Midbrain (tissue), 1 donor: ENCODE data around the gene SLC18B1.

Experiments used
- DNase-seq: peaks from one replicate; lab custom pipeline; 2025; lab: John Stamatoyannopoulos, UW

Gene SLC18B1

DNA sequence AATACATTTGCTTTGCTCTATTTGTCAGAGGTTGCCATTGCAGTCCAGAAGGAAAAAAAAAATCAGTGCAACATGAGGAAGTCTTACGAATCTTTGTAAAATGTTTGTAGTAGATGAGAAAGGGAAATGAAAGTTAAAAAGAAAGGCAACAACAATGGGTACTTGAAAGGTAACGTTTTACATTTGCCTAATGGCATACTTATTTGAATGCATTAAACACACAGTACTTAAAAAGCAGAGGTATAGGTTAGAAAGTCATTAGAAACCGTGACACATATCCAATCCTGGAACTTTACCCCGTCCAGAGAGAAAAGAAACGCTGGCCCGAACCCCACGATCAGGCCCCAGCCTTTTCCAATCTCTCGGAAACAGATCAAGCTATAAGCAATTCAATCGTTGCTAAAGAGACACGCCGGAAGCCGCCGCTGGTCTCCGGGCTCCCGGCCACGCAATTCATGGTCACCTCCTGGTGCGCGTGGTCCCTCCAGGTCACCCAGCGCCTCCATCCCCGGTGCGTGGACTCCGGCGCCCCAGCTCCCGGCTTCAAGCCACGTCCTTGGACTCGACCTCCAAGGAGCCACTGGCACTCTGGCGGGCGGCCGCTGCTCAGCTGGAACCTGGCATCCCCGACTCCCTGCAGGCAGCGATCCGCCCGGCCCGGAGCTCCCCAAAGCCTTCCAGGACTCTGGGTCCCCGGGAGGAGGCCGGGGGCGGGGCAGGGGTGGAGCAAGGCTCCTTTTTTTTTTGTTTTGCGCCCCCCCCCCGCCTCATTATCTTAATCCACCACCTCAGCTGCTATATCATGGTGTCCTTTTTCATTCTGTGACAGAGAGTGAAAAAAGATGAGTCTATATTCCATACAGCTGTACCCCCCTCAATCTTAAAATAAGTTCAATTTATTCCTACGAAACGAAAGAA lies at the start of gene SLC18B1:
Gene SLC18B1, minus strand, starts transcription at position 687 of the 918 bp plus-strand sequence. Its CDS starts 181 bp downstream, at position 506.
- DNase-seq, result peak; percentile 49

- DNase-seq, result no peak
Measured at GRCh38 chr6:132843316-132844035, 45.0 kb upstream of the SLC18B1 start.

- no peak for DNase-seq
Measured at GRCh38 chr6:132841966-132842365, 43.5 kb upstream of the SLC18B1 start.

GRCh38 chr6:132832891-132833290 lies 34.5 kb upstream of the SLC18B1 start:
- no peak for DNase-seq

GRCh38 chr6:132830334-132830751 lies 31.9 kb upstream of the SLC18B1 start:
- DNase-seq, result peak; percentile 41

GRCh38 chr6:132820629-132821381 lies 22.4 kb upstream of the SLC18B1 start:
- DNase-seq, result no peak

DNA sequence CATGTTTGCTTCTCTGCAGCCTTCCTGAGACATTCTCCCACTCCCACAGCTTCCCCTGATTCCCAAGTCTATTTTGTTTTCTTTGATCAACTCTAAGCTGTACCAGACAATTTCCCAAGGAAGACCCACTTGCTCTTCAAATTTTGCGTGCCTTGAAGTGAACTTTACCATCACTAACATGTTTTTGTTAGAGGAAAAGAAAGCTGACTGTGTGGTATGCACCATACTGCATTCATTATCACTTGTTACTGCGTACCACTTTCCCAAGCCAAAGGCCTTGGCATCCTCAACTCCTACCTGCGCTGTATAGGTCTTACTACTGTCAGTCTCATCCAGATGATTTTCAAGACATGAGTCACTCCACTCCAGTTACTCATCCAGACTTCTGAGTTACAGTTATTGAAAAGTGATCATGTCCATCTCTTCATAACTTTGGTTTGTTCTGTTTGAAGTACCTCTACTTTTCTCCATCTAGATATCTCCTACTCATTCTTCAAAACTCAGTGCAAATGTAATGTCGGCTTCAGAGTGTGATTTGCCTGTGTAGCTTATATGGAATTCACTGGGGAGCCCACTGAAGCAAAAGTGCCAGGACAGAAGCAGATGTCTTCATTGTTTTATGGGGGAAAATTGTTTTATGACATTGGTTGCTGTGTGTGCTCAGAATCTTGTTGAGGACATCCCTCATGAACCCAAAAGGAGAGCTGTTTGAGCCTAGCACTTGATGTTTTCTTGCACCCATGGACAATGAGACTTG lies 21.1 kb upstream of the SLC18B1 start:
- DNase-seq, result no peak

DNA sequence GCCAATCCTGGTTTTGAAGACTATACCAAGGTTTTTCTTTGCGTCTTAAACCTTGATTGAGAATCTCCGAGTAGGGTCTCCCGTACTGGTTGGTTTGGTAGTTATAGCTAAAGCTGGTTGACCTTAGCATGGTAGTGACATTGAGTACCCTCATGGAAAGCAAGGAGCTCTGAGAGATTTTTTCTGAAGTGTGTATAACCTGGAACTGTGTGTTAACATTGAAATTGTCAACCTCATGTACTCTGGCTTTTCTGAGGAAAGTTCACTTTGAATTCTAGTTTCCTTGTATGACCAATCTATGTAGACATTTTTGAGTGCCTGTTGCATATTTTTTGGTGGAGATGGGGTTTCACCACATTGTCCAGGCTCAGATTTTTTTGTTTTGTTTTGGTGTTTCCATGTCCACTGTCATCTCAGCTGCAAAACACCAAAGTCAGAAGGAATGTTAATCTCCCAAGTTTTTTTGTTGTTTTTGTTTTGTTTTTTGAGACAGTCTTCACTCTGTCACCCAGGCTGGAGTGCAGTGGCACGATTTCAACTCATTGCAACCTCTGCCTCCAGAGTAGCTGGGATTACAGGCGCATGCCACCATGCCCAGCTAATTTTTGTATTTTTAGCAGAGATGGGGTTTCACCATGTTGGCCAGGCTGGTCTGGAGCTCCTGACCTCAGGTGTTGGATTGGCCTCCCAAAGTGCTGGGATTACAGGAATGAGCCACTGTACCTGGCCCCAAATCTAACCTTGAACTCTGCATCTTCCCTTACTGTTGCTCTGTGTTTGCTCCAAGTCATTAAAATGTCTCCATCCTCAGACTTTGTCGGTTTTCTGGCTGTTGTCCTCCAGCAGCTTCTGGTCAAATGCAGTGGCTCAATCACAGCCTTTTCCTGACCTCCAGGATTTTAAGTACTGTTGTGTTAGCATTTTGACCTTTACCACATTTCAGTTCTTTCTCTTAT lies 20.2 kb upstream of the SLC18B1 start:
- no peak for DNase-seq

GRCh38 chr6:132817554-132818403 lies 19.3 kb upstream of the SLC18B1 start:
- no peak for DNase-seq

GRCh38 chr6:132816660-132817059 lies 18.2 kb upstream of the SLC18B1 start:
- DNase-seq, result no peak

DNA sequence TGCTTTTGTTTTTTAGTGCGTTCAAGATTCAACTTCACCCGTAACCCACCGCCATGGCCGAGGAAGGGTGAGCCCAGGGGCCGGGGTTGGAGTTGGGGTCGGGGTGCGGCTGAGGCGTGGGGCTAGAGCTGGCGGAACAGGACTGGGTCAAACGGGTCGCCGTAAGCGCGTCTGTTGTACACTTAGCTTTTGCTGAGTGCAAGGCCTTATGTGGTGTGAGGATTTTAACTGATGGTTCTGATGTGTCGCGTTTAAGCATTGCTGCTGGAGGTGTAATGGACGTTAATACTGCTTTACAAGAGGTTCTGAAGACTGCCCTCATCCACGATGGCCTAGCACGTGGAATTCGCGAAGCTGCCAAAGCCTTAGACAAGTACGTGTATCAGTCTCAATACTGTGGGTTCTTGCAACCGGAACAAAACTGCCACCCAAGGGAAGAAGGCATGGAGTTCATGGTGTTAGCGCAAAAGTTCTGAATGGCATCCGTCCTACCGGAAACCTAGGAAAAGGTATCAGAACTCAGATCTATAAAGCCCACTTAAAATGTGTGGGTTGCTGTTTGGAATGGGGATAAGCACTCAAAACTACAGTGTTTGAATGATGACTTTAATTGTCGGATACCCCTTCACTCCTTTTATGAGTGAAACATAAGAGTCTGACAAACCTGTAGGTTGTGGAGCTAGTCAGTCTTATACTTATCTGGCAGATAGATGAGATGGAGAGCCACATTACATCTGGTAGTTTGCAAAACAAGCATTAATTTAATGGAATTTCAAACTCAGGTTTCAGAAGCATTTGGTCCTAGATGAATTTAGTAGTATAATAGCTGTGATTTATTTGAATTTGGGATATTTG lies 16.5 kb upstream of the SLC18B1 start:
- DNase-seq, result no peak

DNA sequence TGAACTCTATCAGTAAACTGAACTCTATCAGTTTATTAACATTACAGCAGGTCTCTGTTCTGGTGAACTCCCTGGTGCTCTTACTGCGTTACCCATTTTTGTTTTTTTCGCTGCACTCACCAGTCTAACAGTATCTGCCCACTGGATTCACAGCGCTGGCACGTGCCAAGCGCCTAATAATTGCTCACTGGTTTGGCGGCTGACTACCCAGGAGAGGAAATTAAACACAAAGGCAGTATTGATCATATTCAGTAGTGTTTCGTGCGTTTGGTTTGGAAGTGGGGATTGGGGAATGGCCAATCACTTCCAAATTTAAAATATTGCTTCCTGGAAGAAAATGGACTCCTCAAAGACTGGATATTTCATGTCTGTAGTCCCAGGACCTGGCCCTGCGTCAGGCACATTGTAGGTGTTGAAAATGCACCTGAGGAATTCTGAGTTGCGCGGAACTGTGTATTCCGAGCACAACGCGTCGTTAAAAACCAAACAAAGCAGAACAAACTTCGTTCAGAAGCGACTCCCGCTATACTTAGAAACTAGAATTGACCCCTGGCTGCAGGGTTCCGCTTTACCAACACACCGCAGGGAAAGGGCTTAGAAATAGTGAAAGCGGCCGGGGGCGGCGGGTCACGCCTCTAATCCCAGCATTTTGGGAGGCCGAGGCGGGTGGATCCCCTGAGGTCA lies 14.9 kb upstream of the SLC18B1 start:
- DNase-seq, result peak; percentile 66

DNA sequence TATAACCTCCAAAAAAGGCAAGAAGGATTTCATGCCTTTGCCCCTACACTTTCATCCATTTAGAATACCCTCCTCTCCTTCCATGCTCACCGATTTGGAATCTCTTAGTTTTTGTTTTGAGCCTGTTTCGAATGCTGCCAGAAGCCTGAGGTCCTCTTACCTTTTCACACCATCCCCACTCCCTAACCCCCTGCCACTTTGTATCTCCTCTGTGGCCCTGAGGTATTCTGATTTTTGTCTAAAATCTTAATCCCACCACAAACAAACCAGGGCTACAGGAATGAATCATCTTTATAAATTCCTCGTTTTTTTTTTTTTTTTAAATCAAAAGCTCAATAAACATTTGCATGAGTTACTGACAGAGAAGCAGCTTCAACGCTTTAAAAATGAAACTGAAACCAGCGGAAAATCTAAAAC lies 14.3 kb upstream of the SLC18B1 start:
- peak; percentile 66 for DNase-seq

DNA sequence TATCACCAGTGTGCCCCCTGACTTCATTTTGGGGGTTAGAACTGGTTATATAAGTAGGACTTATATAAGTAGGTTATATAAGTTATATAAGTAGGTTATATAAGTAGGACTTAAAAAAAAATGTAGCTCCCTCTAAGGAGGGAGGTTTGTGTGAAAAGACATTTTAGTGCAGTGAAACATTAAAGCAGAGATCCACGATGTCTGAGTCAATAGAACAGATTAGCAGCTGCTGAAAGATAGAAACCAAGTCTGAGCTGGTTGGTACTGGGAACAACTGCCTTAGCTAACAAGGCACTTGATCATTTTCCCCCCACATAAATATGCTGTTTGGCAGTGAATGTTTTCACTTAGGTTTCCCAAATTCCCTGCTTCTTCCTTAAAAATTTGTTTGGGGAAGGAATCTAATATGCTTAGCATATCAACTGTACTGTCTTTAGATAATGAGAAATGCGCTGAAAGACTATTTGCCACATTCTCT lies 13.9 kb upstream of the SLC18B1 start:
- DNase-seq, result peak; percentile 47

DNA sequence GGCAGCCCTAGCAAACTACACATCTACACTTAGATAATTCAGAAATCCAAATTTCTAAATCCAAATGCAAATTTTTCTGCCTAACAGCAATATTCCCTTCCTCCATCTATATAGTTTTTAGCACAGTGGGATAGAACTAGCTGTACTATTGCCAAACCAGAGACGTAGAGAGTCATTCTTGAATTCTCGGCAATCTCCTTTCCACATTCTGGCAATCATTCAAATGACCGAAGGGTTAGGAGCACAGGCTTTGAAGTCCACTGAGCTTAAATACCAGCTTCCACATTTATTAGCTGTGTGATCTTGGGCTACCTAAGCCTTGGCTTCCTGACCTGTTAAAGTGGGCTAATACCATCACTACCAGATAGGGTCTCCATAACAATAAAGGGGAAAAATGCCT lies 12.8 kb upstream of the SLC18B1 start:
- DNase-seq, result no peak

- DNase-seq, result no peak
Measured at GRCh38 chr6:132805548-132805947, 7.1 kb upstream of the SLC18B1 start.

- DNase-seq, result no peak
Measured at GRCh38 chr6:132804251-132804650, 5.8 kb upstream of the SLC18B1 start.

- DNase-seq, result no peak
Measured at GRCh38 chr6:132800656-132801055, 2.2 kb upstream of the SLC18B1 start.
